GM23248 (cell line): Measurements from ENCODE around the gene SHOC1.

Source experiments
- EZH2 ChIP-seq: fragments of 200-600 bp; sonication (generic); IDR thresholded peaks from 2 replicates; pipeline ENCODE4 v1.6.1; 2018; ENCODE audit warnings: antibody characterized with exemption, mild to moderate bottlenecking; ENCODE audit not compliant: insufficient read depth, poor library complexity, severe bottlenecking
- EZH2phosphoT487 ChIP-seq: fragments of 200-600 bp; sonication (generic); IDR thresholded peaks from 2 replicates; pipeline ENCODE4 v1.6.1; 2018; ENCODE audit warnings: antibody characterized with exemption, moderate library complexity, mild to moderate bottlenecking, low read depth; ENCODE audit not compliant: insufficient read depth

GRCh38 chr9:111812337-111812736, 17.6 kb upstream of the SHOC1 start:
- TF ChIP-seq EZH2, result no peak
- TF ChIP-seq EZH2phosphoT487, result no peak
